Neural progenitor cell (in vitro differentiated cells): Measurements from ENCODE around the gene SPECC1L.
"Not testable (repeated sequence)": the region's sequence is repeated elsewhere in the genome, so short reads cannot be mapped to it uniquely, and the experiment has no call there.

Source experiments
- CTCF ChIP-seq: fragments of 200-600 bp; sonication (generic); IDR thresholded peaks from 2 replicates; pipeline ENCODE4 v1.5.1; 2017; ENCODE audit warnings: antibody characterized with exemption, mild to moderate bottlenecking
- EZH2 ChIP-seq: fragments of 200-600 bp; sonication (generic); IDR thresholded peaks from 2 replicates; pipeline ENCODE4 v1.6.1; 2017; ENCODE audit warnings: antibody characterized with exemption, mild to moderate bottlenecking, moderate library complexity
- EZH2phosphoT487 ChIP-seq: fragments of 200-600 bp; sonication (generic); IDR thresholded peaks from 2 replicates; pipeline ENCODE4 v1.6.1; 2017; ENCODE audit warnings: antibody characterized with exemption

GRCh38 chr22:24238101-24238694 lies 32.4 kb upstream of the SPECC1L start:
- not testable (repeated sequence) for TF ChIP-seq CTCF, EZH2, EZH2phosphoT487
